Memory B cell (primary cell): ENCODE data around the gene TLCD2.
"Not testable (repeated sequence)": the region's sequence is repeated elsewhere in the genome, so short reads cannot be mapped to it uniquely, and the experiment has no call there.

Experiments used
- ATAC-seq: fragments of 150-1000 bp; cut with Tn5 transposase; 2 replicates; pipeline ENCODE4 v1.10.0; 2021; ENCODE audit warnings: low read depth, mild to moderate bottlenecking, moderate library complexity
- DNase-seq, 2 donors: peaks; one replicate each; pipeline ENCODE4 v3.0.0; 2022; ENCODE audit warnings: low spot score in 2 of 2
- H3K27ac Mint-ChIP-seq: one replicate; pipeline ENCODE4 v1.8.0; 2022; ENCODE audit warnings: mild to moderate bottlenecking, moderate library complexity, mixed read lengths
- H3K27me3 Mint-ChIP-seq: one replicate; pipeline ENCODE4 v1.8.0; 2022; ENCODE audit warnings: mixed read lengths
- H3K36me3 Mint-ChIP-seq: one replicate; pipeline ENCODE4 v1.8.0; 2022; ENCODE audit warnings: mild to moderate bottlenecking, mixed read lengths
- H3K4me1 Mint-ChIP-seq: one replicate; pipeline ENCODE4 v1.8.0; 2022; ENCODE audit warnings: mixed read lengths
- H3K4me3 Mint-ChIP-seq: one replicate; pipeline ENCODE4 v1.8.0; 2022; ENCODE audit warnings: mild to moderate bottlenecking, moderate library complexity, mixed read lengths
- H3K9me3 Mint-ChIP-seq: one replicate; pipeline ENCODE4 v1.8.0; 2022; ENCODE audit warnings: mixed read lengths

Gene TLCD2

DNA sequence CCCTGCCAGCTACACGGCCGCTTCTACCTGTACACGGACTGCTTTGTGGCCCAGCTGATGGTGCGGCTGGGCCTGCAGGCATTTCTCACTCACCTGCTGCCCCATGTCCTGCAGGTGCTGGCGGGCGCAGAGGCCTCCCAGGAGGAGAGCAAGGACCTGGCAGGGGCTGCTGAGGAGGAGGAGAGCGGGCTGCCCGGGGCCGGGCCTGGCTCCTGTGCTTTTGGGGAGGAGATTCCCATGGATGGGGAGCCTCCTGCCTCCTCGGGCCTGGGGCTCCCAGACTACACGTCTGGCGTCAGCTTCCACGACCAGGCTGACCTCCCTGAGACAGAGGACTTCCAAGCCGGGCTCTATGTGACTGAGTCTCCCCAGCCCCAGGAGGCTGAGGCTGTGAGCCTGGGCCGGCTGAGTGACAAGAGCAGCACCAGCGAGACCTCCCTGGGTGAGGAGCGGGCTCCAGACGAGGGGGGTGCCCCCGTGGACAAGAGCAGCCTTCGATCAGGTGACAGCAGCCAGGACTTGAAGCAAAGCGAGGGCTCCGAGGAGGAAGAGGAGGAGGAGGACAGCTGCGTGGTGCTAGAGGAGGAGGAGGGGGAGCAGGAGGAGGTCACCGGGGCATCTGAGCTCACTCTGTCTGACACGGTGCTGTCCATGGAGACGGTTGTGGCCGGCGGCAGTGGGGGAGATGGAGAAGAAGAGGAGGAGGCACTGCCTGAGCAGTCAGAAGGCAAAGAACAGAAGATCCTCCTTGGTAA, 17.9 kb upstream of the TLCD2 start:
- no peaks in the 10 kb centered on the region for H3K9me3 Mint-ChIP-seq
- H3K4me1 Mint-ChIP-seq = peaks cover 27% of the 10 kb centered on the region
- H3K27me3 Mint-ChIP-seq = no peaks in the 10 kb centered on the region
- no peak for ATAC-seq
- DNase-seq = no peak
- H3K36me3 Mint-ChIP-seq = peaks cover 18% of the 10 kb centered on the region
- H3K4me3 Mint-ChIP-seq = peak overlapping the region; percentile 49
- H3K27ac Mint-ChIP-seq = no peak overlapping the region

DNA sequence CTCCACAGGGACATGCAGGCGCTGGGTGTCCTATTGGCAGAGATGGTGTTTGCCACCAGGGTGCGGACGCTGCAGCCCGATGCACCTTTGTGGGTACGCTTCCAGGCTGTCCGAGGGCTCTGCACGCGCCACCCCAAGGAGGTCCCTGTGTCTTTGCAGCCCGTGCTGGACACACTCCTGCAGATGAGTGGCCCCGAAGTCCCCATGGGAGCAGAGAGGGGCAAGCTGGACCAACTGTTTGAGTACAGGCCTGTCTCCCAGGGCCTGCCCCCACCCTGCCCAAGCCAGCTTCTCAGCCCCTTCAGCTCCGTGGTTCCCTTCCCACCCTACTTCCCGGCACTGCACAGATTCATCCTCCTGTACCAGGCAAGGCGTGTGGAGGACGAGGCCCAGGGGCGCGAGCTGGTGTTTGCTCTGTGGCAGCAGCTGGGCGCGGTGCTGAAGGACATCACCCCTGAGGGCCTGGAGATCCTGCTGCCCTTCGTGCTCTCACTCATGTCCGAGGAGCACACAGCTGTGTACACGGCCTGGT, 17.1 kb upstream of the TLCD2 start:
- H3K9me3 Mint-ChIP-seq = no peaks in the 10 kb centered on the region
- no peak for DNase-seq
- no peaks in the 10 kb centered on the region for H3K27me3 Mint-ChIP-seq
- H3K4me3 Mint-ChIP-seq = no peak overlapping the region
- no peak for ATAC-seq
- H3K27ac Mint-ChIP-seq = no peak overlapping the region
- H3K36me3 Mint-ChIP-seq = peaks cover 14% of the 10 kb centered on the region
- H3K4me1 Mint-ChIP-seq = peaks cover 25% of the 10 kb centered on the region

DNA sequence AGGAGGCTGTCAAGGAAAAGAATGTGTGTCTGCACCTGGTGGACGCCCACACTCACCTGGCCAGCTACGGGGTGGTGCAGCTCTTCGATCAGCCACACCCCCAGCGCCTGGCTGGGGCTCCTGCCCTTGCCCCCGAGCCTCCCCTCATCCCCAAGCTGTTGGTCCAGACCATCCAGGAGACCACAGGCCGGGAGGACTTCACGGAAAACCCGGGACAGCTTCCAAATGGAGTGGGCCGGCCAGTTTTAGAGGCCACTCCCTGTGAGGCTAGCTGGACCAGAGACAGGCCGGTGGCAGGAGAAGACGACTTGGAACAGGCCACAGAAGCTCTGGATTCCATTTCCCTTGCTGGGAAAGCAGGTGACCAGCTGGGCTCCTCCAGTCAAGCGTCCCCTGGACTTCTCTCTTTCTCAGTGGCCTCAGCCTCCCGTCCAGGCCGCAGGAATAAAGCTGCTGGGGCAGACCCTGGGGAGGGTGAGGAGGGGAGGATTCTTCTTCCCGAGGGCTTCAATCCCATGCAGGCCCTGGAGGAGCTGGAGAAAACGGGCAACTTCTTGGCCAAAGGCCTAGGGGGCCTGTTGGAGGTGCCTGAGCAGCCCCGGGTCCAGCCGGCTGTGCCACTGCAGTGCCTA, 16.6 kb upstream of the TLCD2 start:
- no peak overlapping the region for H3K27ac Mint-ChIP-seq
- no peaks in the 10 kb centered on the region for H3K27me3 Mint-ChIP-seq
- H3K9me3 Mint-ChIP-seq = no peaks in the 10 kb centered on the region
- H3K4me1 Mint-ChIP-seq = peaks cover 25% of the 10 kb centered on the region
- H3K4me3 Mint-ChIP-seq = no peak overlapping the region
- H3K36me3 Mint-ChIP-seq = peaks cover 14% of the 10 kb centered on the region
- ATAC-seq (no peak), DNase-seq (no peak)

DNA sequence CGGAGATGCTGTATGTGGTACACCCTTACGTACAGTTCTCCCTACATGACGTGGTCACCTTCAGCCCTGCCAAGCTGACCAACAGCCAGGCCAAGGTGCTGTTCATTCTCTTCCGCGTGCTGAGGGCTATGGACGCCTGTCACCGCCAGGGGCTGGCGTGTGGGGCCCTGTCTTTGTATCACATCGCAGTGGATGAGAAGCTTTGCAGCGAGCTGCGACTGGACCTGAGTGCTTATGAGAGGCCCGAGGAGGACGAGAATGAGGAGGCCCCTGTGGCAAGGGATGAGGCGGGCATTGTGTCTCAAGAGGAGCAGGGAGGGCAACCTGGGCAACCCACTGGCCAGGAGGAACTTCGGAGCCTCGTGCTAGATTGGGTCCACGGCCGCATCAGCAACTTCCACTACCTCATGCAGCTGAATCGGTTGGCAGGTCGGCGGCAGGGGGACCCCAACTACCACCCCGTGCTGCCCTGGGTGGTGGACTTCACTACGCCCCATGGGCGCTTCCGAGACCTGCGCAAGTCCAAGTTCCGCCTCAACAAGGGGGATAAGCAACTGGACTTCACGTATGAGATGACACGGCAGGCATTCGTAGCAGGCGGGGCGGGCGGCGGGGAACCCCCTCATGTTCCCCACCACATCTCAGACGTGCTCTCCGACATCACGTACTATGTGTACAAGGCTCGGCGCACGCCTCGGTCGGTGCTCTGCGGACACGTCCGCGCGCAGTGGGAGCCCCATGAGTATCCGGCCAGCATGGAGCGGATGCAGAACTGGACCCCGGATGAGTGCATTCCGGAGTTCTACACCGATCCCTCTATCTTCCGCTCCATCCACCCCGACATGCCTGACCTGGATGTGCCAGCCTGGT, 15.7 kb upstream of the TLCD2 start:
- Mint-ChIP-seq H3K27ac (peak overlapping the region; percentile 31), H3K27me3 (no peaks in the 10 kb centered on the region), H3K4me1 (peaks cover 26% of the 10 kb centered on the region), H3K4me3 (peak overlapping the region; percentile 82), H3K9me3 (no peaks in the 10 kb centered on the region), H3K36me3 (peaks cover 13% of the 10 kb centered on the region)
- DNase-seq (no peak), ATAC-seq (no peak)

DNA sequence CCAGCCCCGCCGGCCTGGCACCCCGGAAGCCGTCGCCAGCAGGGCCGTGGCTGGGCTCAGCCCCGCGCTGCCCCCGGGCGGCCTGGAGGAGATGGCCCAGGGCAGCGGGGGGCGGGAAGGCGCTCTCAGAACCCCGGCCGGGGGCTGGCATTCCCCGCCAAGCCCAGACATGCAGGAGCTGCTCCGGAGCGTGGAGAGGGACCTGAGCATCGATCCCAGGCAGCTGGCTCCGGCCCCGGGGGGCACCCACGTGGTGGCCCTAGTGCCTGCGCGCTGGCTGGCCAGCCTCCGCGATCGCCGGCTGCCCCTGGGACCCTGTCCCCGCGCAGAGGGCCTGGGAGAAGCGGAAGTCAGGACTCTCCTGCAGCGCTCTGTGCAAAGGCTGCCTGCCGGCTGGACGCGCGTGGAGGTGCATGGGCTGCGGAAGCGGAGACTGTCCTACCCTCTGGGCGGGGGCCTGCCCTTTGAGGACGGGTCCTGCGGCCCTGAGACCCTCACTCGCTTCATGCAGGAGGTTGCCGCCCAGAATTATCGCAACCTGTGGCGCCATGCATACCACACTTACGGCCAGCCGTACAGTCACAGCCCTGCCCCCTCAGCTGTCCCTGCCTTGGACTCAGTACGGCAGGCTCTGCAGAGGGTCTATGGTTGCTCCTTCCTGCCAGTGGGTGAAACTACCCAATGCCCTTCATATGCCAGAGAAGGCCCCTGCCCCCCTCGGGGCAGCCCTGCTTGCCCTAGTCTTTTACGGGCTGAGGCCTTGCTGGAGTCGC, 14.9 kb upstream of the TLCD2 start:
- Mint-ChIP-seq H3K27ac (peak overlapping the region; percentile 31), H3K36me3 (peaks cover 13% of the 10 kb centered on the region), H3K4me1 (peaks cover 27% of the 10 kb centered on the region), H3K9me3 (no peaks in the 10 kb centered on the region), H3K27me3 (no peaks in the 10 kb centered on the region), H3K4me3 (peak overlapping the region; percentile 82)
- DNase-seq (no peak), ATAC-seq (peak; percentile 23)

DNA sequence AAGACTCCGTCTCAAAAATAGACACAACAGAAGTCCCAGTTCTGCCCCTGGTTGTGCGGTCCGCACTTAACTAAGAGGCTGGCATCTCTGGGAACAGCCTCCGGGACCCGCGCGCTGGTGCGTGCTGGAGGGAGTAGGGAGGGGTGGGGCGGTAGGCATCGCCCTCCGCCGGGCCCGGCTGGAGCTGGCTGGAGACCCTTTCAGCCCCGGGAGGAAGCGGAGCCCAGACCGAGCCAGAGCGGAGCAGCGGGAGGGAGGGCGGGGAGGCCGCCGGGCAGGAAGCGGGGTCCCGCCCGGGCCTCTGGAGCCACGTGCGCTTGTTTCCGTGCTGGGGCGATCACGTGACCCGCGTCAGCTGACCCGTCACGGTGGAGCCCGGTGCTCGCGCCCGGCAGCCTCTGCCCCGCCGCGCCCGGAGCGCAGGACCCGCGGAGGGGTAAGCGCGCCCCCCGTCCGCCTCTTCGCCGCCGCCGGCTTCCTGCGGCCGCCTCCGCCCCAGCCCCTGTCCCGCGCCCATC, 14.2 kb upstream of the TLCD2 start, which contains the start of gene WDR81:
Gene WDR81, plus strand, starts transcription at position 354 of the 518 bp plus-strand sequence. CDS start 256 bp downstream, outside the sequence.
- H3K4me3 Mint-ChIP-seq = peak within 1 kb of the TSS; percentile 82
- H3K27me3 Mint-ChIP-seq = no peaks in the 10 kb centered on the region
- H3K36me3 Mint-ChIP-seq = peaks cover 7% of the 10 kb centered on the region
- ATAC-seq (peak; percentile 74), DNase-seq (peak; percentile 78 to 79)
- H3K9me3 Mint-ChIP-seq = no peaks in the 10 kb centered on the region
- peak within 1 kb of the TSS; percentile 96 for H3K27ac Mint-ChIP-seq
- peaks cover 22% of the 10 kb centered on the region for H3K4me1 Mint-ChIP-seq

DNA sequence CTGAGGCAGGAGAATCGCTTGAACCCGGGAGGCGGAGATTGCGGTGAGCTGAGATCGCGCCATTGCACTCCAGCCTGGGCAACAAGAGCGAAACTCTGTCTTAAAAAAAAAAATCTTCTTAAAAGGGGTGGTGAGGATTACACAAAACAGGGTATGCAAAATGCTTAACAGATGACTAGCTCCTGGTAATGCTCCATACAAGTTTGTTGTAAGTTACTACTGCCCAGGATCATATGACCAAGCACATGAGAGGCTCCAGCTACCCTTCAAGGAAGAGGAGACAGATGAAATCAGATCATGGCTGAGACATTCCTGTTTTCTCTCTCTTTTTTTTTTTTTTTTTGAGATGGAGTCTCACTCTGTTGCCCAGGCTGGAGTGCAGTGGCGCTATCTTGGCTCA, 11.8 kb upstream of the TLCD2 start:
- peaks cover 25% of the 10 kb centered on the region for H3K4me1 Mint-ChIP-seq
- H3K4me3 Mint-ChIP-seq = peak overlapping the region; percentile 24
- H3K36me3 Mint-ChIP-seq, DNase-seq, H3K27me3 Mint-ChIP-seq, H3K9me3 Mint-ChIP-seq, ATAC-seq: not testable (repeated sequence)
- H3K27ac Mint-ChIP-seq = peak overlapping the region; percentile 96

DNA sequence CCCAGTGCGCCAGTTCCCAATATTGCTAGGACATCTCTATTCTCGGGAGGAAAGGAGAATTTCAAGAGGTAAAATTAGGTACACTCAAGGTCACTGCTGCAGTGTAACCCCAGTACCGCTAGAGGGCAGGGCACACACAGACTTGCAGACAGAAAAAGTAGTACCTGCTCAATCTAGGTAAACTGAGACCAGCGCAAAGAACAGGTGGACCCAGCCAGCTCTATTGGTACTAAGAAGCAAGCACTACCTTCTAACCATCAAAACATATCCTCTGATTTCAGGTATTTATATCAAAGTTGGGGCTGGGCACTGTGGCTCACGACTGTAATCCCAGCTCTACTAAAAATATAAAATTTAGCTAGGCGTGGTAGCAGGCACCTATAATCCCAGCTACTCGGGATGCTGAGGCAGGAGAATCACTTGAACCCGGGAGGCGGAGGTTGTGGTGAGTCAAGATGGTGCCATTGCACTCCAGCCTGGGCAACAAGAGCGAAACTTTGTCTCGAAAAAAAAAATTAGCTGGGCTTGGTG, 10.7 kb upstream of the TLCD2 start:
- no peak overlapping the region for H3K4me3 Mint-ChIP-seq
- H3K27ac Mint-ChIP-seq = peak overlapping the region; percentile 53

DNA sequence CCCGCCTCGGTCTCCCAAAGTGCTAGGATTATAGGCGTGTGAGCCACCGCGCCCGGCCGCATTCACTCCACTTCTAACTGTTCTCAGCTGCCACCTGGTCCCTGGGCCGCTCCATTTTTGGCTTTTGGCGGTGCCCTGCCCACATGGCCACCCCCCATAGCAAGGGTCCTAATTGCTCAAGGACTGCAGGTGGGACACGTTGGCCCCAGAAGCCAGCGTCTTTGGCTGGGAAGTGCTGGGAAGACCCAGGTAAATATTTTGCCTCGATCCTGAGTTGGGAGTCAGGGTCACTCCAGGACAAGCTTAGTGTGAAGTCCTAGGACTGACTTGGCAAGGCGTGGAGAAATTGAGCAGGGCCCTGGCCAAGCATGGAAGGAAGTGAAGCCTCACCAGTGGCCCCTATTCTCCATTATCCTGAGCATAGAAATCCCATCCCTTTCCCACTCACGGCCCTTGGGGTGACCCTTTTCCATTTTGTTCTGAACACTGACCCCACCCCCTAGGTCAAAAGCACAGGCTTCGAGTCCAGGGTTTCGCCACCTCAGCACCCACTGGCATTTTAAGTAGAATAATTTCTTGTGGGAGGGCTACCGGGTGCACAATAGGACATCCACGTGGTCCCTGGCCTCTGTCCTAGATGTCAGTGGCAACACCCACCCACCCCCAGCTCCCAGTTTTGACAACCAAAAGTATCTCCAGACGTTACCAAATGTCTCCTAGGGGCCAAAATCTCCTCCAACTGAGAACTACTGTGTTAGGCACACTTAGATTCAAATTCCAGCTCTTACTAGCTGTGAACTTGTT, 8.4 kb upstream of the TLCD2 start:
- Mint-ChIP-seq H3K9me3 (no peaks in the 10 kb centered on the region), H3K36me3 (no peaks in the 10 kb centered on the region), H3K4me1 (peaks cover 29% of the 10 kb centered on the region), H3K4me3 (no peak overlapping the region), H3K27me3 (peaks cover 5% of the 10 kb centered on the region), H3K27ac (no peak overlapping the region)
- ATAC-seq (no peak), DNase-seq (no peak)

More for the DNA sequence above, 10.7 kb upstream of the TLCD2 start:
- peaks cover 28% of the 10 kb centered on the region for H3K4me1 Mint-ChIP-seq
- no peaks in the 10 kb centered on the region for H3K9me3 Mint-ChIP-seq
- DNase-seq (peak; percentile 64 to 67), ATAC-seq (no peak)
- H3K36me3 Mint-ChIP-seq = peaks cover 2% of the 10 kb centered on the region
- H3K27me3 Mint-ChIP-seq = no peaks in the 10 kb centered on the region

DNA sequence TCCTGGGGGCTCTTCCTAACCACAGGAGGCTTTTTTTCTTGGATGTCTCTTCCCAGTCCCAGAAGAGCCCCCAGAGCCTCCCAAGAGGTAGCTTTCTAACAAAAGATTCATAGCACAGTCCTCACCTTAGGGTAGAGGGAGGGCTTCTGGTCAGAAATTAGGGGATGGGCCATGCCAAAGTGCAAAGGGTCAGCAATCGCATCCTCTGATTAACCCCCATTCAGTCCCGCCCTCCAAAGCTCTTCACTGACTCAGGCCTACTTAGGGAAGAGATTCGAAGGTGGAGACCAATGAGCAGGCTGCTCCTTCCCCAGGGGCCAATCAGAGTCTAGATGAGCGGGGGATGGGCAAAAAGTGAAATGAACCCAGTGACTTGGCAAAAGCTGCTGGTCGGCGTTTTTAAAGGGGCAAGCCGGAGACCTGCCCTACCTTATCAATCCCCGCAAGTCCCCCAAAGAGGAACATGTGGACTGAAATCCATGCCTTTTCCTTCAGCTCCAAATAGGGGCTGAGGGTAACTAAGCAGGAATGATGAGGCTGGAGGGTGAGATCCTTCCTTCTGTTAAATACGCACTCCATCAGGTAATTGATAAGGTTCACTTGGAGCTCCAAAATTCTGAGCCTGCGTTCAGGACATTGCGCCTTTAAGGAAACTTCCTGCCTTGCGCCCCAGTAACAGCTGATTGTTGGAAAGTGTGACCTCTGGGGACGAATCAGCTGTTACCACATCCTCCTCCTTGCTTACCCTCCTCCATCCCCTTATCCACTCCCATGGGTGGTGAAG, 6.9 kb upstream of the TLCD2 start:
- H3K36me3 Mint-ChIP-seq = no peaks in the 10 kb centered on the region
- peak; percentile 67 to 81 for DNase-seq
- no peaks in the 10 kb centered on the region for H3K9me3 Mint-ChIP-seq
- ATAC-seq = peak; percentile 46
- peaks cover 22% of the 10 kb centered on the region for H3K4me1 Mint-ChIP-seq
- H3K4me3 Mint-ChIP-seq = peak overlapping the region; percentile 96
- H3K27ac Mint-ChIP-seq = peak overlapping the region; percentile 94
- H3K27me3 Mint-ChIP-seq = peaks cover 5% of the 10 kb centered on the region

DNA sequence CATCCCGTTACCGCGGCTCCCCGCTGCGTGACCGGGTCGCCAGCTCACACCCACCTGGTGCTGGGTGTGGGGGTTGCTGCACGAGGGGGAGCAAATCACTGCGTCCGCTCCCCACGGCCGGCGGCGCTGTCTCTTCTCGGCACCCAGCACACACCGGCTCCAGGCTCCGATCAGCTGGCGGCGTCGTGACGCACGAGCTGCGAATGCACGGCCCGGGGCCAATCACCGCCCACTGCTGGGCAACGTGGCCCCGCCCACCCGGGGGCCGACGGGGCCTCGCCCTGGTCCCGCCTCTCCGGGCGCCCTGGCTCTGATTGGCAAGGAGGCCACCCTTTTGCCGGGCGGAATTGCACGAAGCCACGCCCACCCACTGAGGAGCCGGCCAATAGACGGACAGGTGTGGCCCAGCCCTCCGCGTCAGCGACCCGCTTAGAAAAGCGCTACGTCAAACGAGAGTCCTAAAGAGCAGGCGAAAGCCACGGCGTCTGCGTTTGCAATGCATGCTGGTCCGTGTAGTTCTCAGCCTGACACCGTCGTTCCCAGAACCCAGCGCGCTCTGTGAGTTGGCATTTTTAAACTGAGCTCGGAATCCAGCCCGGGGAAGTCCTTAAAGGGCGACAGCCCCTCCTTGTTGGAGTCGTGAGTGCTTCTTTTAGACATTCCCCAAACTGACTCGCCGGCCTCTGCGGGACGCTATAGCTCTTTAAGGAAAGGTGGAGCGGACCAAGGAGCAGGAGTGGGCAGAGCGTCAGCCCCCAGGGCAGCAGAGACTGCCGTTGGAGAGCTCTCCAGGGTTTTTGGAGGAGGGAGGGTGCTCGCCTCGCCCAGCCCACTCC, 6.1 kb upstream of the TLCD2 start:
- H3K27ac Mint-ChIP-seq = peak overlapping the region; percentile 94
- DNase-seq (peak; percentile 98 to 100), ATAC-seq (peak; percentile 80)
- H3K4me3 Mint-ChIP-seq = peak overlapping the region; percentile 96
- H3K9me3 Mint-ChIP-seq = no peaks in the 10 kb centered on the region
- H3K27me3 Mint-ChIP-seq = peaks cover 5% of the 10 kb centered on the region
- no peaks in the 10 kb centered on the region for H3K36me3 Mint-ChIP-seq
- peaks cover 22% of the 10 kb centered on the region for H3K4me1 Mint-ChIP-seq
